H9 (cell line): ENCODE measurements around the gene ZBTB47. TPM values are rescaled to one million over a fixed set of nuclear protein-coding genes. Genes with fewer than 3 reads are reported as not detected.

Experiments used
- DNase-seq: peaks from one replicate; pipeline ENCODE4 v3.0.0-alpha.2; 2017
- H2AFZ ChIP-seq: one replicate; pipeline ENCODE4 v1.6.1; 2013; ENCODE audit warnings: mild to moderate bottlenecking, low read length, control low read depth, moderate library complexity
- H2AK5ac ChIP-seq: 2 replicates; pipeline ENCODE4 v1.6.1; 2013; ENCODE audit warnings: low read length, control low read depth, mixed read lengths; ENCODE audit not compliant: insufficient read length
- H2BK120ac ChIP-seq: one replicate; pipeline ENCODE4 v1.6.1; 2013; ENCODE audit warnings: low read depth, mild to moderate bottlenecking, low read length, control low read depth, inconsistent platforms; ENCODE audit not compliant: poor library complexity, severe bottlenecking
- H2BK12ac ChIP-seq: 2 replicates; pipeline ENCODE4 v1.6.1; 2013; ENCODE audit warnings: low read length, control low read depth, mixed read lengths, low read depth; ENCODE audit not compliant: insufficient read length
- H2BK15ac ChIP-seq: 2 replicates; pipeline ENCODE4 v1.6.1; 2013; ENCODE audit warnings: low read depth, low read length, control low read depth
- H2BK20ac ChIP-seq: one replicate; pipeline ENCODE4 v1.6.1; 2013; ENCODE audit warnings: low read depth, mild to moderate bottlenecking, low read length, control low read depth, inconsistent platforms; ENCODE audit not compliant: poor library complexity, severe bottlenecking
- H2BK5ac ChIP-seq: 2 replicates; pipeline ENCODE4 v1.6.1; 2013; ENCODE audit warnings: low read length, control low read depth, mixed read lengths; ENCODE audit not compliant: insufficient read length
- H3K14ac ChIP-seq: 2 replicates; pipeline ENCODE4 v1.6.1; 2013; ENCODE audit warnings: low read length, control low read depth; ENCODE audit not compliant: insufficient read depth
- H3K18ac ChIP-seq: 2 replicates; pipeline ENCODE4 v1.6.1; 2013; ENCODE audit warnings: low read depth, mild to moderate bottlenecking, mixed read lengths, low read length, control low read depth; ENCODE audit not compliant: insufficient read length
- H3K23ac ChIP-seq: 2 replicates; pipeline ENCODE4 v1.6.1; 2013; ENCODE audit warnings: low read length, control low read depth, mixed read lengths, low read depth; ENCODE audit not compliant: insufficient read length
- H3K23me2 ChIP-seq: 2 replicates; pipeline ENCODE4 v1.6.1; 2013; ENCODE audit warnings: low read depth, mild to moderate bottlenecking, mixed read lengths, low read length, control low read depth; ENCODE audit not compliant: insufficient read length, poor library complexity, severe bottlenecking
- H3K27ac ChIP-seq: 2 replicates; pipeline ENCODE4 v1.5.1; 2013; ENCODE audit warnings: low read length, control low read depth, mixed read lengths, low read depth; ENCODE audit not compliant: insufficient read length
- H3K27me3 ChIP-seq: 2 replicates; pipeline ENCODE4 v1.6.1; 2013; ENCODE audit warnings: low read length, control low read depth, inconsistent platforms; ENCODE audit not compliant: insufficient read depth
- H3K4ac ChIP-seq: 2 replicates; pipeline ENCODE4 v1.6.1; 2013; ENCODE audit warnings: low read depth, mild to moderate bottlenecking, control low read depth, inconsistent platforms, low read length, moderate library complexity
- H3K4me1 ChIP-seq: 2 replicates; pipeline ENCODE4 v1.6.1; 2013; ENCODE audit warnings: low read length, control low read depth, inconsistent platforms; ENCODE audit not compliant: insufficient read depth
- H3K4me2 ChIP-seq: 2 replicates; pipeline ENCODE4 v1.6.1; 2013; ENCODE audit warnings: low read length, control low read depth, mixed read lengths; ENCODE audit not compliant: insufficient read length, insufficient read depth
- H3K56ac ChIP-seq: 2 replicates; pipeline ENCODE4 v1.6.1; 2013; ENCODE audit warnings: low read depth, mild to moderate bottlenecking, mixed read lengths, low read length, control low read depth; ENCODE audit not compliant: insufficient read length
- H3K79me1 ChIP-seq: 2 replicates; pipeline ENCODE4 v1.6.1; 2013; ENCODE audit warnings: low read depth, mild to moderate bottlenecking, moderate library complexity, low read length, control low read depth, inconsistent platforms; ENCODE audit not compliant: insufficient read depth, poor library complexity, severe bottlenecking
- H3K79me2 ChIP-seq: 2 replicates; pipeline ENCODE4 v1.6.1; 2013; ENCODE audit warnings: low read length, control low read depth, inconsistent platforms; ENCODE audit not compliant: insufficient read depth
- H3K9ac ChIP-seq: 2 replicates; pipeline ENCODE4 v1.6.1; 2013; ENCODE audit warnings: low read length, control low read depth, mixed read lengths; ENCODE audit not compliant: insufficient read length; ENCODE audit errors: extremely low read depth
- H3K9me3 ChIP-seq: one replicate; pipeline ENCODE4 v1.6.1; 2013; ENCODE audit warnings: low read depth, low read length, inconsistent platforms; ENCODE audit not compliant: control insufficient read depth
- H3T11ph ChIP-seq: one replicate; pipeline ENCODE4 v1.6.1; 2013; ENCODE audit warnings: mild to moderate bottlenecking, low read length, control low read depth, inconsistent platforms
- H4K20me1 ChIP-seq: one replicate; pipeline ENCODE4 v1.6.1; 2013; ENCODE audit not compliant: control insufficient read depth, insufficient read length, insufficient read depth
- H4K5ac ChIP-seq: 2 replicates; pipeline ENCODE4 v1.6.1; 2013; ENCODE audit warnings: low read depth, mild to moderate bottlenecking, mixed read lengths, low read length, control low read depth; ENCODE audit not compliant: insufficient read length
- H4K8ac ChIP-seq: replicated peaks from 2 replicates; pipeline ENCODE4 v1.6.1; 2013; ENCODE audit warnings: low read length, control low read depth, mixed read lengths, low read depth; ENCODE audit not compliant: insufficient read length
- H4K91ac ChIP-seq: 2 replicates; pipeline ENCODE4 v1.6.1; 2013; ENCODE audit warnings: low read depth, mild to moderate bottlenecking, moderate library complexity, mixed read lengths, low read length, control low read depth; ENCODE audit not compliant: insufficient read length
- H3K27ac Mint-ChIP-seq, 3 experiments: 2 replicates in 2 of 3; 3 replicates in 1 of 3; pipeline ENCODE4 v1.8.0; 2020 to 2021; ENCODE audit warnings: mixed read lengths in 3 of 3, mild to moderate bottlenecking in 1 of 3, moderate library complexity in 1 of 3
- H3K27me3 Mint-ChIP-seq: 2 replicates; pipeline ENCODE4 v1.8.0; 2021; ENCODE audit warnings: low read depth, mild to moderate bottlenecking, moderate library complexity, mixed read lengths
- H3K36me3 Mint-ChIP-seq, 3 experiments: 2 replicates in 2 of 3; 3 replicates in 1 of 3; pipeline ENCODE4 v1.8.0; 2020 to 2021; ENCODE audit warnings: low read depth in 3 of 3, mixed read lengths in 3 of 3; ENCODE audit not compliant: insufficient read depth in 1 of 3
- H3K4me1 Mint-ChIP-seq, 2 experiments: 2 replicates each; pipeline ENCODE4 v1.8.0; 2020; ENCODE audit warnings: mixed read lengths in 2 of 2
- H3K4me3 Mint-ChIP-seq, 2 experiments: 2 replicates in 1 of 2; 3 replicates in 1 of 2; pipeline ENCODE4 v1.8.0; 2020 to 2021; ENCODE audit warnings: mild to moderate bottlenecking in 2 of 2, mixed read lengths in 2 of 2, moderate library complexity in 1 of 2
- H3K9me3 Mint-ChIP-seq, 2 experiments: 2 replicates in 1 of 2; 3 replicates in 1 of 2; pipeline ENCODE4 v1.8.0; 2020; ENCODE audit warnings: mild to moderate bottlenecking in 2 of 2, mixed read lengths in 2 of 2, moderate library complexity in 1 of 2
- WGBS: extraction: QIAGEN DNeasy Blood & Tissue Kit; methylation state at CpG from one replicate; pipeline ENCODE4 v1.1.7; 2013; ENCODE audit warnings: missing lambda C conversion rate, low lambda C conversion rate, mixed read lengths; ENCODE audit not compliant: insufficient read length; ENCODE audit errors: extremely low coverage; 5-methylcytosine and 5-hydroxymethylcytosine counted together
- total RNA-seq: library from RNA; stranded (reverse); gene quantifications from 2 replicates; pipeline ENCODE4 v1.2.1, GENCODE V29; 2021
- TF ChIP-seq, protein P1 (sequence below): fragments of 200-600 bp; sonication (generic); conservative IDR thresholded peaks from 3 replicates; pipeline ENCODE4 v1.8.0; 2021; ENCODE audit warnings: antibody characterized with exemption, mild to moderate bottlenecking

The ZBTB47 gene
- total RNA-seq, 1 experiment from 2014 or later = 3.6 TPM

DNA sequence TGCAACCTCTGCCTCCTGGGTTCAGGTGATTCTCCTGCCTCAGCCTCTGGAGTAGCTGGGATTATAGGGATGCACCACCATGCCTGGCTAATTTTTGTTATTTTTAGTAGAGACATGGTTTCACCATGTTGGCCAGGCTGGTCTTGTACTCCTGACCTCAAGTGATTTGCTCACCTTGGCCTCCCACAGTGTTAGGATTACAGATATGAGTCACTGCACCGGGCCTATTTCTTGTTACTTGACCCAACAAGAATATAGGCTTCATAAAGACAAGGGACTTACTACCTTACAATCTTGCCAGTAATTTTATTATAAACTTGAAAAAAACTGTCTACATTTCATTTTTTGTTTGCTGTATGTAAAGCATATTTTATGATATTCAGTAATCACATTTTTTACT, 21.4 kb upstream of the ZBTB47 start:
- H2BK120ac ChIP-seq = no peak overlapping the region
- H3K4me1 Mint-ChIP-seq = peaks cover 32 to 37% of the 10 kb centered on the region in 2 experiments
- H3K4me3 Mint-ChIP-seq = no peak overlapping the region
- H4K8ac ChIP-seq = no peak overlapping the region
- no peak overlapping the region for H3K4me2 ChIP-seq
- H3K18ac ChIP-seq = no peak overlapping the region
- H3K9me3 Mint-ChIP-seq = no peaks in the 10 kb centered on the region
- H3K14ac ChIP-seq = no peak overlapping the region
- H2AK5ac ChIP-seq = no peak overlapping the region
- H3K27ac Mint-ChIP-seq = no peak overlapping the region; a peak in 2 of 7 replicates
- H3K56ac ChIP-seq = no peak overlapping the region
- H3K79me2 ChIP-seq = no peaks in the 10 kb centered on the region
- peaks cover 21 to 59% (median 37%) of the 10 kb centered on the region in 3 experiments; a peak in 5 of 7 replicates for H3K36me3 Mint-ChIP-seq
- DNase-seq = no peak
- H3K23ac ChIP-seq = no peak overlapping the region
- TF ChIP-seq, protein P1, sequence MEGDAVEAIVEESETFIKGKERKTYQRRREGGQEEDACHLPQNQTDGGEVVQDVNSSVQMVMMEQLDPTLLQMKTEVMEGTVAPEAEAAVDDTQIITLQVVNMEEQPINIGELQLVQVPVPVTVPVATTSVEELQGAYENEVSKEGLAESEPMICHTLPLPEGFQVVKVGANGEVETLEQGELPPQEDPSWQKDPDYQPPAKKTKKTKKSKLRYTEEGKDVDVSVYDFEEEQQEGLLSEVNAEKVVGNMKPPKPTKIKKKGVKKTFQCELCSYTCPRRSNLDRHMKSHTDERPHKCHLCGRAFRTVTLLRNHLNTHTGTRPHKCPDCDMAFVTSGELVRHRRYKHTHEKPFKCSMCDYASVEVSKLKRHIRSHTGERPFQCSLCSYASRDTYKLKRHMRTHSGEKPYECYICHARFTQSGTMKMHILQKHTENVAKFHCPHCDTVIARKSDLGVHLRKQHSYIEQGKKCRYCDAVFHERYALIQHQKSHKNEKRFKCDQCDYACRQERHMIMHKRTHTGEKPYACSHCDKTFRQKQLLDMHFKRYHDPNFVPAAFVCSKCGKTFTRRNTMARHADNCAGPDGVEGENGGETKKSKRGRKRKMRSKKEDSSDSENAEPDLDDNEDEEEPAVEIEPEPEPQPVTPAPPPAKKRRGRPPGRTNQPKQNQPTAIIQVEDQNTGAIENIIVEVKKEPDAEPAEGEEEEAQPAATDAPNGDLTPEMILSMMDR = no peak
- no peak overlapping the region for H2AFZ ChIP-seq
- H2BK12ac ChIP-seq = no peak overlapping the region
- no peak overlapping the region for H4K91ac ChIP-seq
- H3K4ac ChIP-seq = no peak overlapping the region
- H4K5ac ChIP-seq = no peak overlapping the region
- WGBS = no CpG with 5 or more reads among the region's 1 CpG
- no peaks in the 10 kb centered on the region for H3K27me3 ChIP-seq
- H3K79me1 ChIP-seq = no peaks in the 10 kb centered on the region
- no peaks in the 10 kb centered on the region; the same call in 1 of the 2 replicates for H3K4me1 ChIP-seq
- no peak overlapping the region for H2BK15ac ChIP-seq
- peaks cover 3% of the 10 kb centered on the region for H4K20me1 ChIP-seq
- no peaks in the 10 kb centered on the region for H3K27me3 Mint-ChIP-seq
- H3K9ac ChIP-seq = no peak overlapping the region
- H2BK5ac ChIP-seq = no peak overlapping the region
- no peak overlapping the region for H3K27ac ChIP-seq
- H3K23me2 ChIP-seq = no peaks in the 10 kb centered on the region
- H3K9me3 ChIP-seq = no peaks in the 10 kb centered on the region
- no peak overlapping the region for H3T11ph ChIP-seq
- H2BK20ac ChIP-seq = no peak overlapping the region
